ENCODE data around the gene C1orf226.

GRCh38 chr1:162383516-162383915 is 2.0 kb downstream of the C1orf226 start:
- TF ChIP-seq EZH2 (IDR thresholded peaks at IDR 0.05) (no peak), EZH2phosphoT487 (IDR thresholded peaks at IDR 0.05; ENCODE audit: borderline replicate concordance) (no peak), POLR2AphosphoS5 (IDR thresholded peaks at IDR 0.05; ENCODE audit: low read depth, low read length) (no peak), CEBPB (IDR thresholded peaks at IDR 0.05; ENCODE audit: low read depth) (no peak), ZFX (IDR thresholded peaks at IDR 0.05) (no peak), JUND (IDR thresholded peaks at IDR 0.05) (no peak)
- TF ChIP-seq, protein P1, sequence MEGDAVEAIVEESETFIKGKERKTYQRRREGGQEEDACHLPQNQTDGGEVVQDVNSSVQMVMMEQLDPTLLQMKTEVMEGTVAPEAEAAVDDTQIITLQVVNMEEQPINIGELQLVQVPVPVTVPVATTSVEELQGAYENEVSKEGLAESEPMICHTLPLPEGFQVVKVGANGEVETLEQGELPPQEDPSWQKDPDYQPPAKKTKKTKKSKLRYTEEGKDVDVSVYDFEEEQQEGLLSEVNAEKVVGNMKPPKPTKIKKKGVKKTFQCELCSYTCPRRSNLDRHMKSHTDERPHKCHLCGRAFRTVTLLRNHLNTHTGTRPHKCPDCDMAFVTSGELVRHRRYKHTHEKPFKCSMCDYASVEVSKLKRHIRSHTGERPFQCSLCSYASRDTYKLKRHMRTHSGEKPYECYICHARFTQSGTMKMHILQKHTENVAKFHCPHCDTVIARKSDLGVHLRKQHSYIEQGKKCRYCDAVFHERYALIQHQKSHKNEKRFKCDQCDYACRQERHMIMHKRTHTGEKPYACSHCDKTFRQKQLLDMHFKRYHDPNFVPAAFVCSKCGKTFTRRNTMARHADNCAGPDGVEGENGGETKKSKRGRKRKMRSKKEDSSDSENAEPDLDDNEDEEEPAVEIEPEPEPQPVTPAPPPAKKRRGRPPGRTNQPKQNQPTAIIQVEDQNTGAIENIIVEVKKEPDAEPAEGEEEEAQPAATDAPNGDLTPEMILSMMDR (IDR thresholded peaks at IDR 0.05 in 2 of 3, conservative IDR thresholded peaks at IDR 0.05 in 1 of 3; ENCODE audit: borderline replicate concordance in 1 of 3, insufficient read depth in 1 of 3, low read depth in 2 of 3, low read length in 2 of 3), result no peak

Measured in HCT116 (cell line).